HepG2 (cell line): ENCODE measurements around the gene PAXX. TPM values are rescaled to one million over a fixed set of nuclear protein-coding genes. Genes with fewer than 3 reads are reported as not detected.

Source experiments
- LCORL ChIP-seq, 2 experiments: fragments of 450-650 bp in 1 of 2; sonication (generic) in 1 of 2; formaldehyde crosslinking in 1 of 2; IDR thresholded peaks; 2 replicates each; pipeline versions ENCODE4 v1.5.0 to v1.6.1; 2017 to 2020; ENCODE audit warnings: antibody characterized with exemption in 1 of 2, missing genetic modification reagents in 1 of 2
- MTA1 ChIP-seq: sonication (generic); formaldehyde crosslinking; IDR thresholded peaks from 2 replicates; pipeline ENCODE4 v1.4.0; 2020; ENCODE audit warnings: missing genetic modification reagents, mild to moderate bottlenecking, borderline replicate concordance
- RFX1 ChIP-seq: fragments of 450-650 bp; IDR thresholded peaks from 2 replicates; pipeline ENCODE4 v1.6.1; 2017
- SETDB1 ChIP-seq: sonication (generic); formaldehyde crosslinking; IDR thresholded peaks from 2 replicates; pipeline ENCODE4 v1.5.1; 2020; ENCODE audit warnings: missing genetic modification reagents, mild to moderate bottlenecking, borderline replicate concordance
- ZBTB7A ChIP-seq: sonication (generic); formaldehyde crosslinking; IDR thresholded peaks from 2 replicates; pipeline ENCODE4 v1.8.0; 2022; ENCODE audit warnings: mild to moderate bottlenecking, missing genetic modification reagents
- ZNF331 ChIP-seq: sonication (generic); formaldehyde crosslinking; IDR thresholded peaks from 2 replicates; pipeline ENCODE4 v1.4.0; 2020; ENCODE audit warnings: missing genetic modification reagents
- ZNF891 ChIP-seq: sonication (generic); formaldehyde crosslinking; IDR thresholded peaks from 2 replicates; pipeline ENCODE4 v1.5.0; 2020; ENCODE audit warnings: mild to moderate bottlenecking, missing genetic modification reagents
- polyA plus RNA-seq, 8 experiments: library from polyadenylated mRNA; depleted of rRNA in 3 of 8; stranded (reverse) in 7 of 8; unstranded in 1 of 8; fragments of >200 nt; fragmentation: Illumina TruSeq in 4 of 8; extraction: Trizol in 4 of 8; gene quantifications; 2 replicates each; pipeline versions ENCODE4 v1.2.1 to v1.2.3, GENCODE V29; 2011 to 2016; ENCODE audit warnings: low read depth in 4 of 8, missing spikeins in 1 of 8, mixed read lengths in 1 of 8; ENCODE audit not compliant: insufficient read depth in 1 of 8
- total RNA-seq, 5 experiments: library from RNA; depleted of rRNA; stranded (reverse); fragments of >200 nt; fragmentation: Illumina TruSeq; extraction: Trizol; gene quantifications; 2 replicates each; pipeline ENCODE4 v1.2.3, GENCODE V29; 2016; ENCODE audit warnings: low read depth in 1 of 5
- TF ChIP-seq, protein P1 (sequence below): sonication (generic); formaldehyde crosslinking; IDR thresholded peaks from 2 replicates; pipeline ENCODE4 v1.4.0; 2020; ENCODE audit warnings: mild to moderate bottlenecking, missing genetic modification reagents
- TF ChIP-seq, protein P2 (sequence below): sonication (generic); formaldehyde crosslinking; IDR thresholded peaks from 2 replicates; pipeline ENCODE4 v1.8.0; 2022; ENCODE audit warnings: missing genetic modification reagents, mild to moderate bottlenecking, moderate library complexity, borderline replicate concordance
- TF ChIP-seq, protein P3 (sequence below): sonication (generic); formaldehyde crosslinking; IDR thresholded peaks from 2 replicates; pipeline ENCODE4 v1.5.1; 2020; ENCODE audit warnings: mild to moderate bottlenecking, missing genetic modification reagents
- TF ChIP-seq, protein P4 (sequence below): IDR thresholded peaks from 2 replicates; pipeline ENCODE4 v1.6.1; 2016; ENCODE audit warnings: missing genetic modification reagents, missing compliant biosample characterization
- TF ChIP-seq, protein P5 (sequence below): sonication (generic); formaldehyde crosslinking; IDR thresholded peaks from 2 replicates; pipeline ENCODE4 v1.4.0; 2020; ENCODE audit warnings: mild to moderate bottlenecking, missing genetic modification reagents

The PAXX gene
- total and polyA plus RNA-seq, 2 of the 13 experiments (the other 11 are each of a cell fraction or from before 2014, with no cell fraction given) = 14.0 to 31.9 TPM

DNA sequence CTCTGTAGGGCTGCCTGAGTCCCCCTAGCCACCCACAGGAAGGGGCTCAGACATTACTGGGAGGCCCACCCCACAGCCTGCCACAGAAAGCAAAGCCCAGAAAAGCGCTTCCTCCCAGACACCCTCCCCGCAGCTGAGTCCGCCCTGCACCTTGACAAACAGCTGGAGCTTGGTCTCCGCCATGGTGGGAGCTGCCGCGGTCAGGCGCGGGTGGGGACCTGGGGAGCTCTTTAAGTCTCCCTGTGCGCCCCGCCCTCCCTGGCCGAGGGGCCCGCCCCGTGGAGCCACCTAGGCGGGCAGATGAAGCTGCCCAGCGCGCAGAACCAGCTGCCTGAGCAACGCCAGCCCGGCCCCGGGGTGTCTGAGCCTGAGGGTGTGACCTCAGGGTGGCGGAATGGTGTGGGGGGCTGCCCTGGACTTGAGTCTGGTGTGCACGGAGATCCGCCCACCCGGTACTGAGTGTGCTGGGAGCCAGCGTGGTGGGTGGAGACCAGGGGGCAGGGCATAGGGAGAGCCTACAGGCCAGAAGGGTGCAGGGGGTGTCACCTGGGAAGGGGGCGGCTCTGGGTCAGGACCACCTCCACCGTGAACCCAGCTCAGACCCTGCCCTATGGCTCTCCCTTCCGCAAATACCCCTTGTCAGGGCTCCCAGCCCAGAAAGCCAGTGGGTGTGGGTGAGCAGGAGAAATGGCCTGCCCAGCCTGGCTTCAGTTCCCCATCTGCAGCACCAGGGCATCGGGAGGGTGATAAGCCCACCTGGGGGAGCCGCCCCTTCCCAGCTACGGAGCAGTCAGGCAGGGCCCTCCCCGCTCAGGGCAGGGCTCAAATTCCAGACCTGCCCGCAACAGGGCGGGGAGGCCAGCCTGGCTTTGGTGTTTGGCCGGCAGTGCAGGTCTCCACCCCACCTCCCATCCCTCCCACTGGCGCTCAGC lies 4.4 kb downstream of the PAXX start, which contains the start of gene CLIC3 (continued):
- TF ChIP-seq, protein P1, sequence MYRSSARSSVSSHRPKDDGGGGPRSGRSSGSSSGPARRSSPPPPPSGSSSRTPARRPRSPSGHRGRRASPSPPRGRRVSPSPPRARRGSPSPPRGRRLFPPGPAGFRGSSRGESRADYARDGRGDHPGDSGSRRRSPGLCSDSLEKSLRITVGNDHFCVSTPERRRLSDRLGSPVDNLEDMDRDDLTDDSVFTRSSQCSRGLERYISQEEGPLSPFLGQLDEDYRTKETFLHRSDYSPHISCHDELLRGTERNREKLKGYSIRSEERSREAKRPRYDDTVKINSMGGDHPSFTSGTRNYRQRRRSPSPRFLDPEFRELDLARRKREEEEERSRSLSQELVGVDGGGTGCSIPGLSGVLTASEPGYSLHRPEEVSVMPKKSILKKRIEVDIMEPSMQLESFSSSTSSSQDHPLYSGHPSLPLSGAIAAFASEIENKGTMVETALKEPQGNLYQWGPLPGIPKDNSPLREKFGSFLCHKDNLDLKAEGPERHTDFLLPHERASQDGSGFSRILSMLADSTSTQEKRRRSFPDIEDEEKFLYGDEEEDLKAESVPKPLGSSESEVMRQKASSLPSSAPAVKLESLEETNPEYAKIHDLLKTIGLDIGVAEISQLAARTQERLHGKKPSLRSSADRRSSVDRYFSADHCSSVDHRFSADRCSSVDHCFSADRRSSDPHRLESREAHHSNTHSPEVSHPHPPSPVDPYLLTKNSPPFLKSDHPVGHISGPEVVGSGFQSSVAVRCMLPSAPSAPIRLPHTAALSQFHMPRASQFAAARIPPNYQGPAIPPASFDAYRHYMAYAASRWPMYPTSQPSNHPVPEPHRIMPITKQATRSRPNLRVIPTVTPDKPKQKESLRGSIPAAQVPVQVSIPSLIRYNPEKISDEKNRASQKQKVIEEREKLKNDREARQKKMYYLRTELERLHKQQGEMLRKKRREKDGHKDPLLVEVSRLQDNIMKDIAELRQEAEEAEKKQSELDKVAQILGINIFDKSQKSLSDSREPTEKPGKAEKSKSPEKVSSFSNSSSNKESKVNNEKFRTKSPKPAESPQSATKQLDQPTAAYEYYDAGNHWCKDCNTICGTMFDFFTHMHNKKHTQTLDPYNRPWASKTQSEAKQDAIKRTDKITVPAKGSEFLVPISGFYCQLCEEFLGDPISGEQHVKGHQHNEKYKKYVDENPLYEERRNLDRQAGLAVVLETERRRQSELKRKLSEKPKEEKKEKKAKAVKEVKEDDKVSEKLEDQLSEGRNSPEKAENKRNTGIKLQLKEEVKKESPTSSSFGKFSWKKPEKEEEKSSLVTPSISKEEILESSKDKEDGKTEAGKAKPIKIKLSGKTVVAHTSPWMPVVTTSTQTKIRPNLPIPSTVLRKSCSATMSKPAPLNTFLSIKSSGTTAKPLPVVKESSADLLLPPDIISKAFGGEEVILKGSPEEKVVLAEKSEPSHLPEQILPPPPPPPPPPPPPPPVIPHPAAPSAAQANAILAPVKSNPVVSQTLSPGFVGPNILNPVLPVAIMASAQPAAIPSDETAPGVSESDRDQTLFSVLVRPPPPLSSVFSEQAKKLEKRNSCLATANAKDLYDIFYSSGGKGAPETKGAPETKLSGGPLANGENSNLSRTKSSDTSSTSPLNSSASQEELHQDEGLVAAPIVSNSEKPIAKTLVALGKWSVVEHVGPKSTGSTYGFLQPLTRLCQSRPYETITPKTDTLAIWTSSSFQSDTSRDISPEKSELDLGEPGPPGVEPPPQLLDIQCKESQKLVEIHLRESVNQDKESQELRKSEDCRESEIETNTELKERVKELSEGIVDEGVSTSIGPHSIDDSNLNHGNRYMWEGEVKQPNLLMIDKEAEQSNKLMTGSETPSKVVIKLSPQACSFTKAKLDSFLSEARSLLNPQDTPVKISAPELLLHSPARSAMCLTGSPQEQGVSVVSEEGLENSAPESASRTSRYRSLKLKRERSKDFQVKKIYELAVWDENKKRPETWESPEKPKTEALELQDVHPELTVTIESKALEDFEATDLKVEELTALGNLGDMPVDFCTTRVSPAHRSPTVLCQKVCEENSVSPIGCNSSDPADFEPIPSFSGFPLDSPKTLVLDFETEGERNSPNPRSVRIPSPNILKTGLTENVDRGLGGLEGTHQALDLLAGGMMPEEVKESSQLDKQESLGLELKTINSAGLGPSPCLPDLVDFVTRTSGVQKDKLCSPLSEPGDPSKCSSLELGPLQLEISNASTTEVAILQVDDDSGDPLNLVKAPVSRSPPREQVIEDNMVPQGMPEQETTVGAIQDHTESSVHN (CRISPR knock-in tag) = peak; percentile 45; the same call in 1 of the 2 replicates
- TF ChIP-seq ZNF331 (CRISPR knock-in tag) (peak; percentile 9; the same call in 1 of the 2 replicates), SETDB1 (no peak), MTA1 (CRISPR knock-in tag) (peak; percentile 22; the same call in 1 of the 2 replicates), RFX1 (no peak), ZNF891 (0 out of 2 replicates have a peak, but pooled peaks have one; percentile 27), ZBTB7A (peak; percentile 66; the same call in 1 of the 2 replicates), LCORL (IDR thresholded peaks at IDR 0.05) (no peak), LCORL (CRISPR knock-in tag; IDR thresholded peaks at IDR 0.05) (peak; percentile 80)
- TF ChIP-seq, protein P2, sequence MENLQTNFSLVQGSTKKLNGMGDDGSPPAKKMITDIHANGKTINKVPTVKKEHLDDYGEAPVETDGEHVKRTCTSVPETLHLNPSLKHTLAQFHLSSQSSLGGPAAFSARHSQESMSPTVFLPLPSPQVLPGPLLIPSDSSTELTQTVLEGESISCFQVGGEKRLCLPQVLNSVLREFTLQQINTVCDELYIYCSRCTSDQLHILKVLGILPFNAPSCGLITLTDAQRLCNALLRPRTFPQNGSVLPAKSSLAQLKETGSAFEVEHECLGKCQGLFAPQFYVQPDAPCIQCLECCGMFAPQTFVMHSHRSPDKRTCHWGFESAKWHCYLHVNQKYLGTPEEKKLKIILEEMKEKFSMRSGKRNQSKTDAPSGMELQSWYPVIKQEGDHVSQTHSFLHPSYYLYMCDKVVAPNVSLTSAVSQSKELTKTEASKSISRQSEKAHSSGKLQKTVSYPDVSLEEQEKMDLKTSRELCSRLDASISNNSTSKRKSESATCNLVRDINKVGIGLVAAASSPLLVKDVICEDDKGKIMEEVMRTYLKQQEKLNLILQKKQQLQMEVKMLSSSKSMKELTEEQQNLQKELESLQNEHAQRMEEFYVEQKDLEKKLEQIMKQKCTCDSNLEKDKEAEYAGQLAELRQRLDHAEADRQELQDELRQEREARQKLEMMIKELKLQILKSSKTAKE (CRISPR knock-in tag) = 0 out of 2 replicates have a peak, but pooled peaks have one; percentile 11
- TF ChIP-seq, protein P3, sequence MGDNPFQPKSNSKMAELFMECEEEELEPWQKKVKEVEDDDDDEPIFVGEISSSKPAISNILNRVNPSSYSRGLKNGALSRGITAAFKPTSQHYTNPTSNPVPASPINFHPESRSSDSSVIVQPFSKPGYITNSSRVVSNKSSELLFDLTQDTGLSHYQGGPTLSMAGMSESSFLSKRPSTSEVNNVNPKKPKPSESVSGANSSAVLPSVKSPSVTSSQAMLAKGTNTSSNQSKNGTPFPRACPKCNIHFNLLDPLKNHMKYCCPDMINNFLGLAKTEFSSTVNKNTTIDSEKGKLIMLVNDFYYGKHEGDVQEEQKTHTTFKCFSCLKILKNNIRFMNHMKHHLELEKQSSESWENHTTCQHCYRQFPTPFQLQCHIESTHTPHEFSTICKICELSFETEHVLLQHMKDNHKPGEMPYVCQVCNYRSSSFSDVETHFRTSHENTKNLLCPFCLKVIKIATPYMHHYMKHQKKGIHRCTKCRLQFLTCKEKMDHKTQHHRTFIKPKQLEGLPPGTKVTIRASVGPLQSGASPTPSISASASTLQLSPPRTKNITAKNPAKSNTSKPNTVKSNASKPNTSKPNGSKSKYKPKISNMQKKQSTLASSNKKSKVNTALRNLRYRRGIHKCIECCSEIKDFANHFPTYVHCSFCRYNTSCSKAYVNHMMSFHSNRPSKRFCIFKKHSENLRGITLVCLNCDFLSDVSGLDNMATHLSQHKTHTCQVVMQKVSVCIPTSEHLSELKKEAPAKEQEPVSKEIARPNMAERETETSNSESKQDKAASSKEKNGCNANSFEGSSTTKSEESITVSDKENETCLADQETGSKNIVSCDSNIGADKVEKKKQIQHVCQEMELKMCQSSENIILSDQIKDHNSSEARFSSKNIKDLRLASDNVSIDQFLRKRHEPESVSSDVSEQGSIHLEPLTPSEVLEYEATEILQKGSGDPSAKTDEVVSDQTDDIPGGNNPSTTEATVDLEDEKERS (CRISPR knock-in tag) = 0 out of 2 replicates have a peak, but pooled peaks have one; percentile 23
- TF ChIP-seq, protein P4, sequence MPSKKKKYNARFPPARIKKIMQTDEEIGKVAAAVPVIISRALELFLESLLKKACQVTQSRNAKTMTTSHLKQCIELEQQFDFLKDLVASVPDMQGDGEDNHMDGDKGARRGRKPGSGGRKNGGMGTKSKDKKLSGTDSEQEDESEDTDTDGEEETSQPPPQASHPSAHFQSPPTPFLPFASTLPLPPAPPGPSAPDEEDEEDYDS (CRISPR knock-in tag) = peak; percentile 64
- TF ChIP-seq, protein P5, sequence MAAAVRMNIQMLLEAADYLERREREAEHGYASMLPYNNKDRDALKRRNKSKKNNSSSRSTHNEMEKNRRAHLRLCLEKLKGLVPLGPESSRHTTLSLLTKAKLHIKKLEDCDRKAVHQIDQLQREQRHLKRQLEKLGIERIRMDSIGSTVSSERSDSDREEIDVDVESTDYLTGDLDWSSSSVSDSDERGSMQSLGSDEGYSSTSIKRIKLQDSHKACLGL (CRISPR knock-in tag) = peak; percentile 59
